ENCODE results near the gene S100A7A.

Gene S100A7A

DNA sequence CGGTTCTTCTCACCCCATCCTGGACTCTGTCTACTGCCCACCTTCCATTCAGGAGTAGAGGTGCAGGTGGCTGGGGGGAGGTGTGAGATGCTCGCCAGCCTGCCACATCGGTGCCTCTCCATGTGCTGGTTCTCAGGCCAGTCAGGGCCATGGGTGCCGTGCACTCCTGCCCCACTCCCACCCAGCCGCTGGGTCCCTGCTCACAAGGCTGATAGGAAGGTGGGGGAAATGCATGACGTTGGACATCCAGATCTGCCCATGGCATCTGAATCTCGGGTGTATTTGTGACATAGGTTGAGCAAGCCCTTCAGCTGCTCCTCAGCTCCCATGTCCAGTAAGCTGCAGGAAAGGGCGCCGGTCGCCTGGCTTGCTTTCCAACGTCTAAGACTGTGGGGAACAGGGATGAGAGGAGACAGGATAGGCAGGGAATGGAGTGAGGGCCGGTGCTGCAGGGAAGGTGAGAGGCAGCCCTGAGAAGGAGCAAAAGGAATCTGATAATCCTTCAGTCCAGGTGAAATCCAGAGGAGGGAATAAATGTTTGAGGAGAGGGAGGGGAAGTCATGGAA lies 11.8 kb downstream of the S100A7A start:
- Mint-ChIP-seq H3K36me3 (no peaks in the 10 kb centered on the region), H3K4me3 (no peak overlapping the region), H3K27me3 (peaks cover 17% of the 10 kb centered on the region)

DNA sequence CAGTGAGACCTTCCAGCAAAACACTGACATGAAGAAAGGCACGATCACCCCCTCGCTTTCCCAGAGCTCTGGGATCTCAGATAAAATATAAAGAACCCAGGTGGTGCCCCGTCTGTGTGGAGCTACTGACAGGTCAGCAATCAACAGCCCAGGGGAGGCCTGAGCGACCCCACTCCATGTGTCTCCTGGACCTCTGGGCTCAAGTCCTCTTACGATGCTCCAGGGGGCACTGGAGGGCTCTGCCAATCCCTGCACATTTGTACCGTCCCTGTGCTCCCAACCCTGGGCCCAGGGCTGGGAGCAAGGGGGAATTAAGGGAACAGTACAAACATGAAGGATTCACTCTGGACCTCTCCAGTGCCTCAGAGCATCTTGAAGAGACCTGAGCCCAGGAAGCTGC lies 12.5 kb downstream of the S100A7A start:
- Mint-ChIP-seq H3K36me3 (no peaks in the 10 kb centered on the region), H3K27ac (no peak overlapping the region), H3K27me3 (peaks cover 15% of the 10 kb centered on the region), H3K4me3 (no peak overlapping the region), H3K9me3 (ENCODE audit: low read depth) (no peaks in the 10 kb centered on the region), H3K4me1 (ENCODE audit: low read depth) (no peaks in the 10 kb centered on the region)

More for the DNA sequence above, 11.8 kb downstream of the S100A7A start:
- Mint-ChIP-seq H3K4me1 (ENCODE audit: low read depth) (no peaks in the 10 kb centered on the region), H3K9me3 (ENCODE audit: low read depth) (no peaks in the 10 kb centered on the region), H3K27ac (no peak overlapping the region)

GRCh38 chr1:153429266-153430165 lies 13.2 kb downstream of the S100A7A start:
- H3K27ac Mint-ChIP-seq: no peak overlapping the region
- no peaks in the 10 kb centered on the region for H3K4me1 Mint-ChIP-seq (ENCODE audit: low read depth)
- no peaks in the 10 kb centered on the region for H3K9me3 Mint-ChIP-seq (ENCODE audit: low read depth)
- no peak overlapping the region for H3K4me3 Mint-ChIP-seq
- H3K36me3 Mint-ChIP-seq: no peaks in the 10 kb centered on the region
- H3K27me3 Mint-ChIP-seq: peaks cover 12% of the 10 kb centered on the region

- H3K27ac Mint-ChIP-seq: no peak overlapping the region
- no peaks in the 10 kb centered on the region for H3K9me3 Mint-ChIP-seq (ENCODE audit: low read depth)
- H3K27me3 Mint-ChIP-seq: peaks cover 7% of the 10 kb centered on the region
- H3K36me3 Mint-ChIP-seq: no peaks in the 10 kb centered on the region
- H3K4me1 Mint-ChIP-seq (ENCODE audit: low read depth): no peaks in the 10 kb centered on the region
- H3K4me3 Mint-ChIP-seq: no peak overlapping the region
Observed at GRCh38 chr1:153430166-153430553, 13.8 kb downstream of the S100A7A start.

DNA sequence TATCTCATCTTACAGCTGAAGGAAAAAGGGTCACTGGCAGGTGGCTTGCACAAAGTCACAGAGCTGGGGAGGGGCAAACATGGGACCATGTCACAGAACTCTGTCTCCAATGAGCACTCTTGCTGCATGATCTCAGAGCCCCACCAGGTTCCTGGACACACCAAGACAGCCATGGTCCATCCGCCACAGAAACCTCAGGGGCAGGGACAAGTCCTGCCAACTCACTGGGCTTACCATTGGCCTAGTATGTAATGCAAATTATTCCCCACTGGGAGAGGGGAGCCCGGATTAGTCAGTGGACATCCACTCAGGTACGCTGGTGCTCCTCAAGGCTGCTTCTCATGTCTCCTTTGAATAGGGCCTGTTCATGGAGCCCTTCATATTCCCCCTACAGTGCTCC lies 14.2 kb downstream of the S100A7A start:
- no peaks in the 10 kb centered on the region for H3K9me3 Mint-ChIP-seq (ENCODE audit: low read depth)
- peaks cover 3% of the 10 kb centered on the region for H3K27me3 Mint-ChIP-seq
- H3K27ac Mint-ChIP-seq: no peak overlapping the region
- no peaks in the 10 kb centered on the region for H3K4me1 Mint-ChIP-seq (ENCODE audit: low read depth)
- H3K4me3 Mint-ChIP-seq: no peak overlapping the region
- H3K36me3 Mint-ChIP-seq: no peaks in the 10 kb centered on the region

DNA sequence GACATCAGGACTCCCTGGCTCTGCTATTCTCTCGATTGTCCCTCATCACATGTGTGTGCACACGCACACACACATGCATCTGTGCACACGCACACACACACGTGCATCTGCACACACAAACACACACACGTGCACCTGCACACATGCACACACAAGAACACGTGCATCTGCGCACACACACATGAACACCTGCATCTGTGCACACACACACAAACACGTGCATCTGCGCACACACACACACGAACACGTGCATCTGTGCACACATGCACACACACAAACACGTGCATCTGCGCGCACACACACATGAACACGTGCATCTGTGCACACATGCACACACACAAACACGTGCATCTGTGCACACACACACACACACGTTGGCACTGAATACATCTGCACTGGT lies 14.7 kb downstream of the S100A7A start:
- no peaks in the 10 kb centered on the region for H3K36me3 Mint-ChIP-seq

DNA sequence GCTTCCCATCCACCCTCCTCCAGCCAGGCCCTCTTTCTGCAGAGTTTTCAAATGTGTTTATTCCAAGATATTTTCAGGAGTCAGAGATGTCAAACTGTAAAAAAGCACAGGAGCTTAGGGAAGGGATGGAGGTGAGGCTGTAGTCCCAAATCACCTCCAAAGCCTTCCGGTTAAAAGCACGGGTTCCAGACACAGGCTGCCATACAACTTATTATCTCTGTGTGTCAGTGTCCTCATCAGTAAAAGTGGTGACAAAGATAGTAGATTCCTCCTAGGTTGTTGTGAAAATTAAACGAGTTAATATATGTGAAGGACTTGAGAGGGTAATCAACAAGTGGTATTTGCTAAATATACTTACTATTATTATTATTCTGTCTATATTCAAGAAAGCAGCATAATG lies 15.1 kb downstream of the S100A7A start:
- Mint-ChIP-seq H3K4me1 (ENCODE audit: low read depth) (no peaks in the 10 kb centered on the region), H3K9me3 (ENCODE audit: low read depth) (no peaks in the 10 kb centered on the region), H3K27me3 (peaks cover 2% of the 10 kb centered on the region), H3K4me3 (no peak overlapping the region), H3K36me3 (no peaks in the 10 kb centered on the region), H3K27ac (no peak overlapping the region)

More for the DNA sequence above, 14.7 kb downstream of the S100A7A start:
- Mint-ChIP-seq H3K4me3 (no peak overlapping the region), H3K27me3 (peaks cover 2% of the 10 kb centered on the region), H3K4me1 (ENCODE audit: low read depth) (no peaks in the 10 kb centered on the region), H3K9me3 (ENCODE audit: low read depth) (no peaks in the 10 kb centered on the region), H3K27ac (no peak overlapping the region)

DNA sequence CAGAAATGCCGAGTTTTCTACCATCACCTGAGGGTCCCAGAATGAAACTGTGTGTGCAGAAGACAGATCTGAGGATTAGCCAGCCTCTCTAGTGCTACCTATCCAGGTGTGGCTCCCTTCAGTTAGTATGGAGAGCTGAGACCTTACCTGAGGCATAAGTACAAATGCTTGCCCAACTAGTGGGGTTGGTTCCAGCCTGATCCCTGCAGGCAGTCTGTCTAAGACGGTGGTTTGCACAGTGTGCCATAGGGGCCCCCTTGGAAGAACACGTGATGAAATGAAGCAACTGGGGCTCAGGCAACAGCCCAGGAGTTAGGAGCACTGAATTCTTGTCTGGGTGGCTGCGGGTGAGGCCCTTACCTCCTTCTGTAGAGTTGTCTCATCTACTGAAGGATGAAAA lies 15.6 kb downstream of the S100A7A start:
- Mint-ChIP-seq H3K27ac (no peak overlapping the region), H3K27me3 (peaks cover 2% of the 10 kb centered on the region), H3K36me3 (no peaks in the 10 kb centered on the region), H3K4me1 (ENCODE audit: low read depth) (no peaks in the 10 kb centered on the region), H3K9me3 (ENCODE audit: low read depth) (no peaks in the 10 kb centered on the region), H3K4me3 (no peak overlapping the region)

GRCh38 chr1:153432874-153433681 lies 16.8 kb downstream of the S100A7A start:
- Mint-ChIP-seq H3K9me3 (ENCODE audit: low read depth) (no peaks in the 10 kb centered on the region), H3K4me1 (ENCODE audit: low read depth) (no peaks in the 10 kb centered on the region), H3K27me3 (peaks cover 6% of the 10 kb centered on the region), H3K4me3 (no peak overlapping the region), H3K36me3 (no peaks in the 10 kb centered on the region), H3K27ac (no peak overlapping the region)

DNA sequence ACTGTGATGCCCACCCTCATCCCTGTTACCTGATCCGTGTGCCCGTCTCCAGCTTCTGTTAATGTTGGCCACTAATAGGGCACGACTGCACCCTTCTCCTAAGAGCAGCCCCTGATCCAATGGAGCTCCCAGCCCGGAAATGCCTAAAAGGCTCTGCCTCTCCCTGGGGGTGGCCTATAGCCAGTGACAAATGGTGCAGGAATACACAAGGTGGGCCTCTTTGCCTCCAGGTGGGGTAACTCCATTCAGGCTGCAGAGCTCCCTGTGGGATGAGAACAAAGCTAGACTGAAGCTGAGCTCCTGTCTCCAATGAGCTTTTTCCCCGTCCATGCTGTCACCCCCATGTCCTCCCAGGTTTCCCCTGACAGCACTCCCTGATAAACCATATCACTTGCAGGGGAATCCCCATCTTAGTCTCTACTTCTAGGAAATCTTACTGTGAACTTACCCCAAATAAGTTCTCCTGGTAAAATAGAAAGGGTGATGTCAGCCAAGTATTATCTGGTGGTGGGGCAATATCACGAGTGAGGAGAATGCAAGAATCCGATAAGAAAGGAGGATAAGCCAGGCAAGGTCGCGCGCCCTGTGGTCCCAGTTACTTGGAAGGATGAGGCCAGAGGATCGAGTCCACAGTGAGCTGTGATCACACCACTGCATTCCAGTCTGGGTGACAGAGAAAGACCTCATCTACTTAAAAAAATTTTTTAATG lies 18.6 kb downstream of the S100A7A start:
- Mint-ChIP-seq H3K27me3 (peaks cover 9% of the 10 kb centered on the region), H3K27ac (no peak overlapping the region), H3K36me3 (no peaks in the 10 kb centered on the region), H3K9me3 (ENCODE audit: low read depth) (no peaks in the 10 kb centered on the region), H3K4me3 (no peak overlapping the region), H3K4me1 (ENCODE audit: low read depth) (no peaks in the 10 kb centered on the region)

DNA sequence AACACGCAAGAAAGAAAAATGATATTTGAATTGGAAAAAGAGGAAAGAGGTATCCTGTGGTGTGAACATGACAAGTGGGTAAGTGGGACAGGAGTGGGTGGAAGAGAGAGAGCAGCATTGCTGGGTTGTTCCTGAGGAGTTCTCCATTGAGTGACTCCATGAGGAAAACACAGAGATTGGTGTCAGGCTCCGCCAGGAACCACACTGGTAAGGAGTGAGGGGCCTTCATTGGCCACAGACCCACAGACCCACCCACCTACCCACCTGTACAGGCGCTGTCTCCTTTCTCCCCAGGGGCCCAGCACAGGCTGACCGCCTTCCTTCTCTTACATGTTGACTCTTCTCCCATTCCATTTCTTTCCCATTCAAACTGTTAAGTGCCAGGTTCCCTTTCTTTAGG lies 20.9 kb downstream of the S100A7A start:
- Mint-ChIP-seq H3K27me3 (peaks cover 10% of the 10 kb centered on the region), H3K4me3 (no peak overlapping the region), H3K36me3 (no peaks in the 10 kb centered on the region), H3K4me1 (ENCODE audit: low read depth) (no peaks in the 10 kb centered on the region), H3K27ac (no peak overlapping the region), H3K9me3 (ENCODE audit: low read depth) (no peaks in the 10 kb centered on the region)

DNA sequence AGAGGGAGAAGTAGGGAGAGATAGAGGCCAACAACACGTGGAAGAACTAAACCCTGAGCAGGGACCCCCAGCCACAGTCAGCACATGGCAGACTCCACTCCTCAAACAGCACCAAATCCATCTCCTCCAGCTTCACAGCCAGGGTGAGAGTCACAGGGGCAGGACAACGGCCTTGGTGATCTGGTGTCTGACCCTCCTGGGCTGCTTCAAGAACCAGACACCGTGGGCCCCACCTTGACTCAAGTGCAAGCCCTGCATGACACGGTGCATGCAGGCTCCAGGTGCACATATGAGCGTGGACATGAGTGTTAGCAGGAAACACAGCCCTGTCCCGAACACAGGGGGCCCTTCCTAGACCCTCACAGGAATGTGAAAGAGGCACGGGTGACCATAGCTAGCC lies 22.3 kb downstream of the S100A7A start:
- H3K36me3 Mint-ChIP-seq: no peaks in the 10 kb centered on the region
- H3K4me3 Mint-ChIP-seq: no peak overlapping the region
- no peaks in the 10 kb centered on the region for H3K9me3 Mint-ChIP-seq (ENCODE audit: low read depth)
- H3K4me1 Mint-ChIP-seq (ENCODE audit: low read depth): no peaks in the 10 kb centered on the region
- peaks cover 12% of the 10 kb centered on the region for H3K27me3 Mint-ChIP-seq
- no peak overlapping the region for H3K27ac Mint-ChIP-seq

DNA sequence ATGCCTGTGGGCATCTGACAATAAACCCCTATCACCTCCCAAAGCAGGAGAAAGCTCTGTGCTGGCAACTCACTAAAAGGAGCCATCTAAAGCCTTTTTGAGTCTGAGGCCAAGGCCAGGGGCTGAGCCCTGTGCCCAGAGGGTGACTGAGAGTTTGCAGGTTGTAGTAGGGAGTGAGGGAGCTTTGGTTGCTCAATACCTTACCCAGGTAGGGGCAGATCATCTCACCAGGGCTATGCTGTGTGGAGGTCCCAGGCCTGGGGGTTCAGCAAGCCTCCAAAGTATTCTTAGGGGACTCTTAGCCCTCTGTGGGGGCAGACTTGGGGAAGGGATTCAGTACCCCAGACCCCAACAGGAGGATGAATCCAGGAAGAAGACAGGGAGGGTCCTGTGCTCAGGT lies 23.0 kb downstream of the S100A7A start:
- Mint-ChIP-seq H3K9me3 (ENCODE audit: low read depth) (no peaks in the 10 kb centered on the region), H3K27me3 (peaks cover 18% of the 10 kb centered on the region), H3K4me1 (ENCODE audit: low read depth) (no peaks in the 10 kb centered on the region), H3K4me3 (no peak overlapping the region), H3K36me3 (no peaks in the 10 kb centered on the region), H3K27ac (no peak overlapping the region)

GRCh38 chr1:153441238-153441755 lies 25.0 kb downstream of the S100A7A start:
- Mint-ChIP-seq H3K9me3 (ENCODE audit: low read depth) (no peaks in the 10 kb centered on the region), H3K27ac (no peak overlapping the region), H3K4me3 (no peak overlapping the region), H3K36me3 (no peaks in the 10 kb centered on the region), H3K4me1 (ENCODE audit: low read depth) (no peaks in the 10 kb centered on the region), H3K27me3 (peaks cover 26% of the 10 kb centered on the region)
